HG03469 (cell line): Measurements from ENCODE around the gene PAPLN.
"Not testable (repeated sequence)": the region's sequence is repeated elsewhere in the genome, so short reads cannot be mapped to it uniquely, and the experiment has no call there.

Experiments used
- ATAC-seq: cut with Tn5 transposase; IDR thresholded peaks from one replicate; pipeline ENCODE4 v1.9.1; 2021; ENCODE audit warnings: mild to moderate bottlenecking, moderate library complexity, moderate number of reproducible peaks; ENCODE audit not compliant: unreplicated experiment

The PAPLN gene

GRCh38 chr14:73287071-73287470, 49.8 kb downstream of the PAPLN start:
- no peak for ATAC-seq

- no peak for ATAC-seq
Observed at GRCh38 chr14:73289308-73289707, 52.0 kb downstream of the PAPLN start.

DNA sequence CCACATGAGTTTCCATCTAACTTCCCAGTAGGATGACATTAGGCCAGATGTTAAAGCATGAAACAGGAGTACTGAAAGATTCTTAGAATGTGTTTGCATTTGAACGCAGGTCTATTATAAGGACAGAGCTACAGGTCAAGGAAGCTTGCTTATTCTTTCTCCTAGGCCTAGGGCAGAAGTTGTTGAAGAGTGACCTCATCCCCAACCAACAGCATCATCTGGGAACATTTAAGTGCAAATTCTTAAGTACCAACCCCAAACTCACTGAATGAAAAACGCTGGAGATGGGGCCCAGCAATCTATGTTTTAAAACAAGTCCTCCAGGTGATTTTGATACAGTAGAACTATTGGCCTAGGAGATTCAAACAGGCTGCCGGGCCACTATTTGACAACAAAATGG, 52.4 kb downstream of the PAPLN start:
- ATAC-seq: no peak

- no peak for ATAC-seq
Observed at GRCh38 chr14:73290279-73290678, 53.0 kb downstream of the PAPLN start.

GRCh38 chr14:73293782-73294781, 56.8 kb downstream of the PAPLN start:
- no peak for ATAC-seq

DNA sequence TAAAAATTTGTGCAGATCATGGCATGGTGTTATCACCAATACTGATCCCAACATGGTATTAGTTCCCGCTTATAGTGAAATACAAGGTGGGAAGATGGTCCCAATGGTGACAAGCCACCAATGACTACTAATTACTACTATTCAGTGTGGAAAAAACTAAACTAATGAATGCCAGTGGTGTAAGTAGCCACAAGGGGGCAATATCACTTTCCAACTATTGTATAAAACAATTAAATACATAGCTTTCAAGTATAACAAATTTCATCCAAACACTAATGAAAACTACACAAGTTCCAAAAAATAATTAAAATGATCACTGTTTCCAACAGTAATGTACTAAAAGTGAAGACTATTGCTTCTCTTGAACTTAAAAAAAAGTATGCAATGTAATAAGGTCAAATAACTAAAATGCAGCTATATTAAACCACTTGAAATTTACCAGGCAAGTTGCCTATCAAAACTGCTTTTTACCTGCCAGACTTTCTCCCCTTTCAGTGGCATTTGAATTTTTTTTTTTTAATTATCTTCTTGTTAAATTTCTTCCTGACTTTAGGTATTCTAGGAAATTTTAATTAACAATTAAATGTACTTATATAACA, 58.0 kb downstream of the PAPLN start:
- no peak for ATAC-seq

DNA sequence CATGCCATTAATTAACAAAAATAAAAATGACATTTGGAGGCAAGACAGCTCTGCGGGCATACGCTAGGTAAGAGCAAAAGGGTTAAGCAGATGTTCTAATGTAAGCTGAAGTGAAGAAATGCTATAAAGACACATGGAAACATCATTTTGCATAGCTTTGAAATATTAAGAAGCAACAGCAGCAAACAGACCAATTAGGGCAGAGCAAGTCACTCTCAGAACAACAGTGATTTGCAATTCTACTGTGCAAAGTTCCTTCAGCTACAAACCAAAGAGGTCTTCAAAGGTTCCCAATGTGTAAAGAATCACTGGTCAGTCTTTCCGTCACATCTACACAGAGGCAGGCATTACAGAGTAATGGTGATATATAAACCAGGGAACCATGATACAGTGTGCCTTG, 68.2 kb downstream of the PAPLN start:
- no peak for ATAC-seq

DNA sequence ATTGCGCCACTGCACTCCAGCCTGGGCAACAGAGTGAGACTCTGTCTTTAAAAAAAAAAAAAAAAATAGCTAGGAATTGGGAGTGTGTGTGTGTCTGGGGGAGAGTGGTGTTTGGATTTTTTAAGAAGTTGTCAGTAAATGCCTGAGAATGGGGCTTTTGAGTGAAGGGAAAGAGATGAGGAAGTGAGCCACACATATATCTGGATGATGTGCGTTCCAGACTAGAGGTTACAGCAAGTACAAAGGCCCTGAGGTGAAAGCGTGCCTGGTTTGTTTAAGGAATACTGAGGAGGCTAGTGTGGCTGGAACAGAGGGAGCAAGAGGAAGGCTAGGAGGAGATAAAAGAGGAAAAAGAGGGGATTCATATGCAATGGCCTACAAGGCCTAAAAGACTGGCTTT, 70.0 kb downstream of the PAPLN start:
- ATAC-seq: no peak

DNA sequence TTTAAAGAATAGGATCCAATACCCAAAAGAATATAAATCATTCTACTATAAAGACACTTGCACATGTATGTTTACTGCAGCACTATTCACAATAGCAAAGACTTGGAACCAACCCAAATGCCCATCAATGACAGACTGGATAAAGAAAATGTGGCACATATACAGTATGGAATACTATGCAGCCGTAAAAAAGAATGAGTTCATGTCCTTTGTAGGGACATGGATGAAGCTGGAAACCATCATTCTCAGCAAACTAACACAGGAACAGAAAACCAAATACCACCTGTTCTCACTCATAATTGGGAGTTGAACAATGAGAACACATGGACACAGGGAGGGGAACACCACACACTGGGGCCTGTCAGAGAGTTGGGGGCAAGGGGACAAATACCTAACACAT, 71.9 kb downstream of the PAPLN start:
- ATAC-seq: not testable (repeated sequence)

DNA sequence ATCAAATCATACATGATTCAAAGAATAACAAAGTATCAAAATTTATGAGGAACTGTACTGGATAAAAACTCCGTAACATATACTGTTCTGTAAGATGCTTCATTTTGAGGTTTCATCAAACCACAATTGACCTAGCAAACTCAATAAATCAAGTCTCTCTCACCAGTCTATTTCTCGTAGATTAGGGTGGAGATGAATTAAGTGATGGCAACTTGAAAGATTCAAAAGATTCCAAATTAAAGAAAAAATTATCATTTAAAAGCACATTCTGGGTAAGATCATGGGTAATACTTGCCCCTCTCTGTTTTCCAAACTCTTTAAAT, 74.4 kb downstream of the PAPLN start:
- ATAC-seq: no peak

DNA sequence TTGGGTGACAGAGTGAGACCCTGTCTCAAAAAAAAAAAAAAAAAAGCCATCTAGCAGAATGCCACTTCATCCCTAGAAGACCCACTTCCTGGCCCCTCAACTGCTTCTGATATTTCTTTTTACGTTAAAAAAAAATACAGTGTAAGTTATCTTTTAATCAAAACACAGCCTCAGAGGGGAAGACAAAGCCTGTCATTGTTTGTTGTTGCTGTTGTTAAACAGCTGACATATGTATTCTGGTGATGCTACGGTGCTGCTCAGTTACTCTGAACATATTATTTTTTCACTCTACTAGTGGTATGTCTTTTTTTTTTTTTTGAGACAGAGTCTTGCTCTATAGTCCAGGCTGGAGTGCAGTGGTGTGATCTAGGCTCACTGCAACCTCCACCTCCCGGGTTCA, 75.4 kb downstream of the PAPLN start:
- ATAC-seq: no peak

DNA sequence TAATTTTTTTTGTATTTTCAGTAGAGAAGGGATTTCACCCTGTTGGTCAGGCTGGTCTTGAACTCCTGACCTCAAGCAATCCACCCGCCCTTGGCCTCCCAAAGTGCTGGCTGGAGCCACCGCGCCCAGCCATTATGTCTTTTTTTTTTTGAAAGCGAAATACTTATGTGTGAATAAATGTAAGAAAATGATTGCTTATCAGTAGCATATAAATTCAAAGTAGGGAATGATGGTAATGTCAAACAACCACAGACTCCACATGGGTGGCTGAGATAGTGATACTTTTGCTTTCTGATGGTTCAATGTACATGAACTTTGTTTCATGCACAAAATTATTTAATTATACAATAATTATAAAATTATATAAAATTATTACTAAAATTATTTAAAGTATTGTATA, 75.8 kb downstream of the PAPLN start:
- no peak for ATAC-seq

DNA sequence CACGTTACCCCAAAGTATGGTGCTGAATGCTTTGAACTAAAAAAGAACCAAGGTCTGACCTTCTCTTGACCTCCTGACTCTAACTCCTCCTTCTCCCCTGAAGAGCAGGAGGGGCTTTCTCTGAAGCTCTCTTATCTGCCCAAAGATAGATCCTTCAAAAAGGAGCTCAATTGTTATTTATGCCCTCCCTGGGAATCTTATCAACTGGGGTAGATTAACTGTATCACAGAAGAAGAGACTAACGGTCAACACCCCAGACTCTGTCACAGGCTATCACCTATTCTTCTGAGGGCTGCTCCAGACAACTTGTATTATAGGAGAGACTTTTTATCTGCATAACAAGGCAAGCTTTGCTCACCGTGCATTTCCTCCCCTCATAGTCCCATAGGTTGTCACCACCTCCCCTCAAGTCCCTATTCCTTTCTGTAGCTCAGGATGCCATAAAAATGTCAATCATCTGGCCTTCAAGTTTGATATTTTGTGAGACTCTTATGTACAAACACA, 86.6 kb downstream of the PAPLN start:
- ATAC-seq: no peak
